Stimulated activated CD4-positive, alpha-beta T cell treated with anti-CD3 and anti-CD28 coated beads, Interleukin-1b, Interleukin-23, amount 100 ng/mL, for 1 hour (primary cell): ENCODE measurements around the gene IMP3.

Experiments
- DNase-seq, 2 donors: peaks; one replicate each; pipeline ENCODE4 v3.0.0-alpha.2; 2020; ENCODE audit warnings: low read depth in 2 of 2

The IMP3 gene

GRCh38 chr15:75620841-75621391 lies 19.1 kb downstream of the IMP3 start:
- no peak for DNase-seq

- DNase-seq, result no peak
These were observed 19.8 kb downstream of the IMP3 start for GRCh38 chr15:75620058-75620820.

- no peak for DNase-seq
These were observed 23.3 kb downstream of the IMP3 start for GRCh38 chr15:75616766-75617165.

- DNase-seq, result no peak
These were observed 33.0 kb downstream of the IMP3 start for GRCh38 chr15:75606711-75607699.

- no peak for DNase-seq
These were observed 34.0 kb downstream of the IMP3 start for GRCh38 chr15:75606026-75606425.

- DNase-seq, result no peak
These were observed 40.6 kb downstream of the IMP3 start for GRCh38 chr15:75599401-75599800.

GRCh38 chr15:75598361-75598760 lies 41.7 kb downstream of the IMP3 start:
- no peak for DNase-seq

- DNase-seq, result no peak
These were observed 42.2 kb downstream of the IMP3 start for GRCh38 chr15:75597667-75598341.

- DNase-seq, result no peak
These were observed 43.2 kb downstream of the IMP3 start for GRCh38 chr15:75596703-75597345.

GRCh38 chr15:75594276-75594675 lies 45.7 kb downstream of the IMP3 start:
- DNase-seq, result no peak

GRCh38 chr15:75591655-75592364 lies 48.2 kb downstream of the IMP3 start:
- DNase-seq, result no peak

GRCh38 chr15:75590239-75590638 lies 49.8 kb downstream of the IMP3 start:
- no peak for DNase-seq
